Kidney tubule cell (primary cell): ENCODE results near the gene LSAMP.

Experiments
- DNase-seq: peaks from one replicate; pipeline ENCODE4 v3.0.0-alpha.2; 2018; ENCODE audit warnings: low spot score

The LSAMP gene

DNA sequence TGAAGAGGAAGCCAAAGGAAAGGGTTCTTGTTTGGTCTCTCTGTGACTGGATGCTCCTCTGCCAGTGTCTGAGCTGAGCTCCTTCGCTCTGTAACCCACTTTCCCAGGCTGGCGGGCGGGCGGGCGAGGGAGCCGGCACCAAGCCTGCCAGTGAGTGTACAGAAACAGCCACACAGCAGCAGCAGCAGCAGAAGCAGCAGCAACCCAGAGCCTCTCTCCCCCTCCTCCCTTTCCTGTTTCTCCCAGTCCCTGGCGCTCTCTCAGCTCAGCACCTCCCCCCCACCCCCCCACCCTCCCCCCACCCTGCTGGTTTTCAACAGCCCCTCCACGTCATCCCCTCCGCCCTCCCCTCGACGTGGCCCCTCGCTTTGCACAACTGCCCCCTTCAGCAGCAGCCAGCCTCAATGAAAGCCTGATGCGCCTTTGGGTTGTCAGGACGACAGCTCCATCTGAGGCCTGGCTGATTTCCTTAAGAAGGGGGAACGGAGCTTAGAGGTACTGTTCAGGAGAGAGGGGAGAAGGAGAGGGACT, at the start of gene LSAMP:
TSS of gene LSAMP (minus strand) at position 177 of the 531 bp plus-strand sequence.
- no peak for DNase-seq

- DNase-seq = peak; percentile 30
These were observed 47.1 kb upstream of the LSAMP start for GRCh38 chr3:116492379-116492778.

- DNase-seq = no peak
These were observed 37.8 kb upstream of the LSAMP start for GRCh38 chr3:116483135-116483534.

DNA sequence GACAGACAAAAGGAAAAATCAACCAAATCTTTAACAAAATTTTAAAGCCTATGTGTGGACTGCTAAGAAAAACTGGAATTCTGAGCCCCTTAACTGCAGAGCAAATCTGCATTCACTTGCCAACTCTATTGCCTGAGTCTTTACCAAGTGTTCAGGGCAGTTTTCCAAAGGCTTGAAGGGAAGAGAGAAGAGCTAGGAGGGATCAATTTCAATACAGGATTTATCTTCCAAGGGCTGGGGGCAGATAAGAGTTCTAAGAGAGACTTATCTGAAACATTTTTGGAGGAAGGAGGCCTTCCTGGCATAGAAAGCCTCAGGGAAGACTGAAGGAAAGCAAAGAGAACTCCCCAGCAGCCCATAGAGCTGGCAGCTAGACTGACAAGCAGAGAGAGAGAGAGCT, 31.4 kb upstream of the LSAMP start:
- no peak for DNase-seq

GRCh38 chr3:116474801-116475200, 29.5 kb upstream of the LSAMP start:
- DNase-seq = no peak

GRCh38 chr3:116474032-116474780, 28.9 kb upstream of the LSAMP start:
- DNase-seq = no peak

DNA sequence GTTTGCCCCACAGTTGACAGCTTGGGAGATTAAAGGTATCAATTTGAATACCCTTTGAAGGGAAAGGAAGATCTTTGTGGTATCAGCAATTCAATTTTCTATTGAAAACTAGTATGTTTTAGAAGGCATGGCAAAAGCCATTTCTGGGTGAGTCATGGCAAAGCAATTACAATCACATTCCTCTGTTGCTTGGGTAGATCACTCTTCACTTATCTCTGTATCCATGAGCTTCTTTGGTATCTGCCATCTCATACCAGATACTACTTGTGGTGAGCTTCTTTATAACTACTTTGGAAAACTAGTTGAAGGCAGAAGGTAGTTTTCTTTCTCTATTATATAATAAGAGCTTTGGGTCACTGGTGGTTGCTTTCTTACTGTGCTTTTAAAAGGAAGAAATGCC, 28.3 kb upstream of the LSAMP start:
- DNase-seq = peak; percentile 64

DNA sequence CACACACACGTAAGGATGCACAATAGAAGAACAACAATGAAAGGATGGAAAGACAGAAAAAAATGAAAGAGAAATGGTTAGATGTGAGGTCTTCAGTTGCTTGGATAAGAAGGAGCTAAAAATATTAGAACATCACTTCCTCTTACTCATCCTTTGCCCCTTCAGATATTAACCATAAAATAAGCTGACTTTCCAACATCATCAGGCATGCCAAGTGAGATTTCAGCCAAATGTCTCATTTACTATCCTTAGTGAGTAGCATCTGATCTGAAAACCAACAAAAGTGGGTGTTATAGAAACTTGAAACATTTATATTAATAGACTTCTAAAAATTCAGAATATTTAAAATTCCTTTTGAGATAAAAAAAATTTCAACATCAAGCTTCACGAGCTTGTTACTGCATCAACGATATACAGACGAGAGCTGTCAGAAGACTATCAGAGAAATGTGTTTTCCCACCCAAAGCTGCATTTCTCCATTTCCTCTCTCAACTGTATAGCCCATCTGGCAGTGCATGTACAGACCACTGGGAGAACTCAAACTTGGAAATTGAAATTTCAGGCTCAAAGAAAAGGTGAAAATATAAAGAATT, 25.4 kb upstream of the LSAMP start:
- peak; percentile 16 for DNase-seq

DNA sequence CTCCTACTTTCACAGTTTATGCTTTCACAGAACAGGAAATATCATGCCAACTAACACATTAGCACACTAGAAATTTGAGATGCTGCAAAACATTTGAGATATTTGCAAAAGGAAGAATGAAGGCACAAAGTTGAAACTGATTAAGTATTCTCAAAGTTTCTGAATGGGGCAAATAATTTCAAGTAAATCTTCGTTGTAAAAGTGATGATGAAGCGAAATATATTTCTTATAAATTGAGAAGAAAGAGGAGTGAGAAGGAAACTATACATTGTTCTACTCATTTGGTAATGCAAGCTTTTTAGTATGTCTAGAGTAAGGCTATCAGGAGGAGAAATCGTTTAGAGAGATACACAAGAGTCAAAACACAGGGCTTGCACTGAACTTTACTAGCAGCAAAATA, 24.3 kb upstream of the LSAMP start:
- no peak for DNase-seq

GRCh38 chr3:116464276-116464798, 19.1 kb upstream of the LSAMP start:
- no peak for DNase-seq

GRCh38 chr3:116453666-116454346, 8.5 kb upstream of the LSAMP start:
- no peak for DNase-seq

GRCh38 chr3:116449546-116450350, 4.5 kb upstream of the LSAMP start:
- no peak for DNase-seq

GRCh38 chr3:116445990-116446389, 703 bp upstream of the LSAMP start:
- DNase-seq = no peak

DNA sequence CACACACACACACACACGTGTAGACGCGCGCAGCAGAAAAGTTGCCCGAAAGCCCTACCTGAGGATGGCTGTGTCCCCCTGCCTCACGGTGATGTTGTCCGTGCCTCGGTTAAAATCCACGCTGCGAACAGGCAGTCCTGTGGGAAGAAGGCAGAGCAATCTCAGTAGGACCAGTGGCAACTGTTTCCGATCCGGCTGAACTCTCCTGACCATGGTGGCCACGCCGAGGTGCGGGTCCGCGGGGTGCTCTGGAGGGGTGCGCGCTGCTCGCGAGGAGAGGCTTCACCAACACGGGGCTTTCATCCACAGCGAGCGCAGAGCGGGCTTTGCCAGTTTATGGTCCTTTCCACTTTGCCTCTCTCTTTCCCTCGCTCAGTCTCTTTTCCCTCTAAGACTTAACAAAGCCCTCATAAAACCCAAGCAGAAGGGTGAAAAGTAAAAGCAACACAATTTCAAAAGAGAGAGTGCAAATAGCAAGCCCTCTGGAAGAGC, 422 bp downstream of the LSAMP start:
- DNase-seq = no peak

GRCh38 chr3:116444115-116444747, 1.1 kb downstream of the LSAMP start:
- DNase-seq = no peak

DNA sequence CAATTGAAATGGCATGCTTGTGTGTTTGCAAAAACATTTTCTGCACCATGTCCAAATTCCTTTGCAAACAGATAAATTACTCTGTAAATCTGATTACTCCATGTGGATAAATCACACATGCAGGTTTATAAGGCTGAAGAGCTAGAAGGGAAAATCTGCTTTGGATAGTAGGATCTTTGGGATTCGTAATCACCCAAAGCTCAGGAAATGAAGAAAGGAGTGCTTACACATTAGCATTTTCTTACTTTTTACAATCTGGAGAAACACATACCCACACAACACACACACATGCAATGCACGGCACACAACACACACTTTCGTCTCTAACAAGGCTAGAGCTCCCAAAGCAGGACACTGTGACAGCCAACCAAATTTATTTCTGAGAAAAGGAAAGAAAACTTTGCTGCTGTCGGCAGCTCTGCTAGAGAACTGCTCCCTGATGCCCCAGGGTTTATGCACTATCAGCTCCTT, 2.1 kb downstream of the LSAMP start:
- no peak for DNase-seq

GRCh38 chr3:116442331-116443021, 2.8 kb downstream of the LSAMP start:
- DNase-seq = no peak

GRCh38 chr3:116441652-116442051, 3.6 kb downstream of the LSAMP start:
- DNase-seq = no peak

DNA sequence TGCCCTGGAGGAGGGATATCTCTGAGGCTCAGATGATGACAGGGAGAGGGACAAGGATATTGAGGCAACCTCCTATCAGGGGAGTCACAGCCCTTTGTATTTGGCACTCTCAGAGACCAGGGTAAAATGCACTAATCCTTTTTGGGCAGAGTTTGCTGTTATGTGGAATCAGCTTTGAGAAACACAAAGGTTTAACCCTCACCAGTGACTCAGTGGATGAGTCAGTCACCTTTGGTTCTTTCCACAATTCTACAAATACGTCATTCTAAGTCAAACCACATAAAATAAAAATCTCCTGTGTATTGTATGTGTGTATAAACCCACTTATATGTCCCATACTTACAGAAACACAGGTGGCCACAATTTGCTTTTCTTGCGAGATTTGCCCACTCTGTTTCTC, 5.1 kb downstream of the LSAMP start:
- DNase-seq = peak; percentile 56

DNA sequence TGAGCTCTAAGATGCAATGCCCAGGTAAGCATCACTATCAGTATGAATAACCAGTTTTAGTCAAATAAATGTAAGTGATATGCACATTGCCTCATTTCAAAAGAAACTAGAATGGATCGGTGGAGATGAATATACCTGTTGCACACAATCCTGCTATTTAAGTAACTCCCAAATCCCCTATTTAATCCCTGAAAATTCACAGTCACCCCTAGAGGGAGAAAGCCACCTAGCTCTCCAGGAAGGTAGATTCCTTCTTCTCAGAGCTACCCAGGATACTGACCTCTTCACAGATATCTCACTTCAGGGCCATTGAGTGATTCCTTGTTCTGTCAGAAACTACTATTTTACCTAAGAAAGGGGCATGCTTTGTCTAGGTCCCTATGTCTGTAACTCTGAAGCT, 11.7 kb downstream of the LSAMP start:
- DNase-seq = no peak

DNA sequence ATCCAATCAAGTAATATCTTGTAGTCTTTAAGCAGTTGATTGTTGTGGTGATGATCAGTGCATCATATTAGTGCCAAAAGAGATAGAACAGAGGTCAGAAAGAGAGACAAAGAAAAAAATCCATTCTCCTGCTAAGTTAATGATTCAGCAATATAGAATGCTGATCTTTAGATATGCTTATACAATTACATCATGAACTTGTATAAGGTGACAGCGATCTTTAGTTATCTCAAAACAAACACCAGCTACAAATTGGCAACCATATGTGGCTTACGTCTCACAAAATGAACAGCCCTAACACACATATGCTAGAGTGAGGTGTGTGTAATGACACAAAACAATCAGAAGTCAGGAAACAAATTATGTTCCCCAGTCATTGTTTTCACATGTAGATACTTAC, 12.5 kb downstream of the LSAMP start:
- no peak for DNase-seq
